GM12874 (cell line): ENCODE data around the gene RAB10.

ENCODE experiments used
- CTCF ChIP-seq: IDR thresholded peaks from 2 replicates; pipeline ENCODE4 v1.5.1; 2011; ENCODE audit warnings: low read depth, mild to moderate bottlenecking, control low read depth, low read length, moderate library complexity; ENCODE audit not compliant: insufficient read depth

The RAB10 gene

GRCh38 chr2:26033818-26034636, at the start of gene RAB10:
Gene RAB10 (plus strand): TSS chr2:26034084. CDS start chr2:26034609, 525 bp downstream.
- TF ChIP-seq CTCF, result no peak

GRCh38 chr2:25988134-25988533, 45.8 kb upstream of the RAB10 start:
- no peak for TF ChIP-seq CTCF

GRCh38 chr2:25989154-25989553, 44.7 kb upstream of the RAB10 start:
- no peak for TF ChIP-seq CTCF

GRCh38 chr2:25991965-25992364, 41.9 kb upstream of the RAB10 start:
- TF ChIP-seq CTCF, result no peak

GRCh38 chr2:25992556-25992955, 41.3 kb upstream of the RAB10 start:
- TF ChIP-seq CTCF, result no peak

GRCh38 chr2:25993049-25993448, 40.8 kb upstream of the RAB10 start:
- no peak for TF ChIP-seq CTCF

GRCh38 chr2:25994509-25994908, 39.4 kb upstream of the RAB10 start:
- no peak for TF ChIP-seq CTCF
